ENCODE results near the gene RNU7-1.
"Not testable (repeated sequence)": the region's sequence is repeated elsewhere in the genome, so short reads cannot be mapped to it uniquely, and the experiment has no call there.

Gene RNU7-1

GRCh38 chr12:6943722-6944380 is at the start of gene RNU7-1, which contains the start of gene C12orf57:
RNU7-1 (plus strand) TSS chr12:6943816.
C12orf57 (plus strand) TSS chr12:6944022; CDS start chr12:6944122, 100 bp downstream.
- DNase-seq (ENCODE audit: low spot score) = peak; percentile 74

GRCh38 chr12:6894321-6894720 is 49.3 kb upstream of the RNU7-1 start:
- no peak for DNase-seq (ENCODE audit: low spot score)

- DNase-seq (ENCODE audit: low spot score) = no peak
Observed at GRCh38 chr12:6896846-6897435, 46.7 kb upstream of the RNU7-1 start.

GRCh38 chr12:6899427-6899826 is 44.2 kb upstream of the RNU7-1 start:
- no peak for DNase-seq (ENCODE audit: low spot score)

- no peak for DNase-seq (ENCODE audit: low spot score)
Observed at GRCh38 chr12:6899837-6900519, 43.6 kb upstream of the RNU7-1 start.

GRCh38 chr12:6902448-6902847 is 41.2 kb upstream of the RNU7-1 start:
- DNase-seq (ENCODE audit: low spot score) = no peak

GRCh38 chr12:6903722-6904121 is 39.9 kb upstream of the RNU7-1 start:
- DNase-seq (ENCODE audit: low spot score) = no peak

- DNase-seq (ENCODE audit: low spot score) = peak; percentile 96
Observed at GRCh38 chr12:6904280-6905276, 39.0 kb upstream of the RNU7-1 start, which contains the start of gene LRRC23. LRRC23 (plus strand) TSS chr12:6904822; CDS start chr12:6905634, 812 bp downstream.

GRCh38 chr12:6905414-6906040 is 38.1 kb upstream of the RNU7-1 start:
- no peak for DNase-seq (ENCODE audit: low spot score)

- not testable (repeated sequence) for DNase-seq (ENCODE audit: low spot score)
Observed at GRCh38 chr12:6908141-6908540, 35.5 kb upstream of the RNU7-1 start.

- no peak for DNase-seq (ENCODE audit: low spot score)
Observed at GRCh38 chr12:6909421-6910145, 34.0 kb upstream of the RNU7-1 start.

- no peak for DNase-seq (ENCODE audit: low spot score)
Observed at GRCh38 chr12:6912164-6912935, 31.3 kb upstream of the RNU7-1 start.

- DNase-seq (ENCODE audit: low spot score) = peak; percentile 86
Observed at GRCh38 chr12:6914246-6914946, 29.2 kb upstream of the RNU7-1 start, which contains the start of gene ENO2. ENO2 (plus strand) TSS chr12:6914580; CDS start chr12:6915833, 1,253 bp downstream.

- no peak for DNase-seq (ENCODE audit: low spot score)
Observed at GRCh38 chr12:6914947-6915788, 28.4 kb upstream of the RNU7-1 start.

- DNase-seq (ENCODE audit: low spot score) = no peak
Observed at GRCh38 chr12:6915789-6916285, 27.8 kb upstream of the RNU7-1 start.

- no peak for DNase-seq (ENCODE audit: low spot score)
Observed at GRCh38 chr12:6916426-6917200, 27.0 kb upstream of the RNU7-1 start.

Measured in CD4-positive, alpha-beta T cell treated with Interleukin-6 at 100 ng/mL for 8 hours (primary cell).